Osteocyte (in vitro differentiated cells): ENCODE measurements around the gene NIPAL3. TPM values are rescaled to one million over a fixed set of nuclear protein-coding genes. Genes with fewer than 3 reads are reported as not detected.

Experiments used
- DNase-seq: peaks from one replicate; pipeline ENCODE4 v3.0.0; 2021; ENCODE audit warnings: mixed read lengths; ENCODE audit not compliant: unreplicated experiment; ENCODE audit errors: extremely low spot score
- H3K27ac Mint-ChIP-seq: one replicate; pipeline ENCODE4 v1.8.0; 2021; ENCODE audit warnings: mild to moderate bottlenecking, mixed read lengths; ENCODE audit not compliant: unreplicated experiment
- H3K27me3 Mint-ChIP-seq: one replicate; pipeline ENCODE4 v1.8.0; 2021; ENCODE audit warnings: mixed read lengths; ENCODE audit not compliant: unreplicated experiment
- H3K36me3 Mint-ChIP-seq: one replicate; pipeline ENCODE4 v1.8.0; 2021; ENCODE audit warnings: mixed read lengths; ENCODE audit not compliant: unreplicated experiment
- H3K4me1 Mint-ChIP-seq: one replicate; pipeline ENCODE4 v1.8.0; 2021; ENCODE audit warnings: mixed read lengths; ENCODE audit not compliant: unreplicated experiment
- H3K4me3 Mint-ChIP-seq: one replicate; pipeline ENCODE4 v1.8.0; 2021; ENCODE audit warnings: mild to moderate bottlenecking, moderate library complexity, mixed read lengths; ENCODE audit not compliant: unreplicated experiment
- H3K9me3 Mint-ChIP-seq: one replicate; pipeline ENCODE4 v1.8.0; 2021; ENCODE audit warnings: mixed read lengths; ENCODE audit not compliant: unreplicated experiment
- total RNA-seq: library from RNA; stranded (reverse); gene quantifications from 2 replicates; pipeline ENCODE4 v1.2.1, GENCODE V29; 2021
- TF ChIP-seq, protein P1 (sequence below): fragments of 200-600 bp; sonication (generic); IDR thresholded peaks from 2 replicates; pipeline ENCODE4 v1.5.0; 2021; ENCODE audit warnings: antibody characterized with exemption, mild to moderate bottlenecking, moderate library complexity

NIPAL3 gene
- total RNA-seq, 1 donor from 2014 or later = 25.8 TPM

- no peak overlapping the region for H3K4me3 Mint-ChIP-seq
- peaks cover 35% of the 10 kb centered on the region for H3K4me1 Mint-ChIP-seq
Measured at GRCh38 chr1:24386241-24386640, 29.4 kb upstream of the NIPAL3 start.

GRCh38 chr1:24386931-24387330 lies 28.7 kb upstream of the NIPAL3 start:
- H3K9me3 Mint-ChIP-seq = no peaks in the 10 kb centered on the region
- no peak for DNase-seq
- H3K4me3 Mint-ChIP-seq = no peak overlapping the region
- H3K27me3 Mint-ChIP-seq = no peaks in the 10 kb centered on the region
- peaks cover 3% of the 10 kb centered on the region for H3K36me3 Mint-ChIP-seq
- H3K4me1 Mint-ChIP-seq = peaks cover 42% of the 10 kb centered on the region
- no peak overlapping the region for H3K27ac Mint-ChIP-seq
- TF ChIP-seq, protein P1, sequence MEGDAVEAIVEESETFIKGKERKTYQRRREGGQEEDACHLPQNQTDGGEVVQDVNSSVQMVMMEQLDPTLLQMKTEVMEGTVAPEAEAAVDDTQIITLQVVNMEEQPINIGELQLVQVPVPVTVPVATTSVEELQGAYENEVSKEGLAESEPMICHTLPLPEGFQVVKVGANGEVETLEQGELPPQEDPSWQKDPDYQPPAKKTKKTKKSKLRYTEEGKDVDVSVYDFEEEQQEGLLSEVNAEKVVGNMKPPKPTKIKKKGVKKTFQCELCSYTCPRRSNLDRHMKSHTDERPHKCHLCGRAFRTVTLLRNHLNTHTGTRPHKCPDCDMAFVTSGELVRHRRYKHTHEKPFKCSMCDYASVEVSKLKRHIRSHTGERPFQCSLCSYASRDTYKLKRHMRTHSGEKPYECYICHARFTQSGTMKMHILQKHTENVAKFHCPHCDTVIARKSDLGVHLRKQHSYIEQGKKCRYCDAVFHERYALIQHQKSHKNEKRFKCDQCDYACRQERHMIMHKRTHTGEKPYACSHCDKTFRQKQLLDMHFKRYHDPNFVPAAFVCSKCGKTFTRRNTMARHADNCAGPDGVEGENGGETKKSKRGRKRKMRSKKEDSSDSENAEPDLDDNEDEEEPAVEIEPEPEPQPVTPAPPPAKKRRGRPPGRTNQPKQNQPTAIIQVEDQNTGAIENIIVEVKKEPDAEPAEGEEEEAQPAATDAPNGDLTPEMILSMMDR = no peak

More at GRCh38 chr1:24386241-24386640, 29.4 kb upstream of the NIPAL3 start:
- H3K27ac Mint-ChIP-seq = peak overlapping the region; percentile 2
- H3K27me3 Mint-ChIP-seq = no peaks in the 10 kb centered on the region
- H3K36me3 Mint-ChIP-seq = peaks cover 3% of the 10 kb centered on the region
- H3K9me3 Mint-ChIP-seq = no peaks in the 10 kb centered on the region
- DNase-seq = no peak
- TF ChIP-seq, protein P1 = no peak

DNA sequence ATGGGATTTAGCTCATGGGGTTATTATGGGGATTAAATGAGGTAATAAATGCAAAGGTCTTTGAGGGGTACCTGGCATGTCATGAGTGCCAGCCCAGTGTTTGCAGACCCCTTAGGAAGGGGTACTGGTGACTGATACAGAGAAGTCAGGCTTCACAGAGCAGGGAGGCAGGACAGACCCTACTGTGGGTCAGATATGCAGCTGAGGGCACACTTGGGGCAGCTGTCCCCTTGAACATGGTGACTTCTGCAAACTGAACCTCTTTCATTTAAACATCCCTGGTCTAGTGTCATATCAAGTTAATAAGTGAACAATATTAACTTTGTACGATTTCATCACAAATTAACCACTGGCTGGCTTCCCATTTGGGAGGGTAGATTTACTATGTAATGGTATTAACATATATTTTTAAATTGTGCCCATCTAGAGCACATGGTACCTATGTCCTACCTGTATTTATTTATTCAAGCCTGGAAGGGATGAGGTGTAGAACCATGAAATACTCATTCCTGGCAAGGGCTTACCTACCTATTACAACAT lies 27.9 kb upstream of the NIPAL3 start:
- H3K4me3 Mint-ChIP-seq = no peak overlapping the region
- no peak for DNase-seq
- TF ChIP-seq, protein P1 = no peak

GRCh38 chr1:24388331-24388885 lies 27.2 kb upstream of the NIPAL3 start:
- Mint-ChIP-seq H3K4me3 (no peak overlapping the region), H3K36me3 (peaks cover 3% of the 10 kb centered on the region)
- TF ChIP-seq, protein P1 = no peak

More for the DNA sequence above, 27.9 kb upstream of the NIPAL3 start:
- Mint-ChIP-seq H3K36me3 (peaks cover 3% of the 10 kb centered on the region), H3K27me3 (no peaks in the 10 kb centered on the region), H3K9me3 (no peaks in the 10 kb centered on the region), H3K4me1 (peaks cover 45% of the 10 kb centered on the region), H3K27ac (no peak overlapping the region)

GRCh38 chr1:24389231-24389678 lies 26.3 kb upstream of the NIPAL3 start:
- Mint-ChIP-seq H3K27me3 (no peaks in the 10 kb centered on the region), H3K36me3 (peaks cover 3% of the 10 kb centered on the region)

More at GRCh38 chr1:24388331-24388885, 27.2 kb upstream of the NIPAL3 start:
- no peak for DNase-seq
- Mint-ChIP-seq H3K27ac (no peak overlapping the region), H3K27me3 (no peaks in the 10 kb centered on the region), H3K4me1 (peaks cover 47% of the 10 kb centered on the region), H3K9me3 (no peaks in the 10 kb centered on the region)

More at GRCh38 chr1:24389231-24389678, 26.3 kb upstream of the NIPAL3 start:
- H3K4me1 Mint-ChIP-seq = peaks cover 53% of the 10 kb centered on the region
- DNase-seq = no peak
- H3K9me3 Mint-ChIP-seq = no peaks in the 10 kb centered on the region
- no peak overlapping the region for H3K4me3 Mint-ChIP-seq
- TF ChIP-seq, protein P1 = no peak
- no peak overlapping the region for H3K27ac Mint-ChIP-seq
